HuH-7.5 (cell line): ENCODE measurements around the gene ZNF845.
"Not testable (repeated sequence)": the region's sequence is repeated elsewhere in the genome, so short reads cannot be mapped to it uniquely, and the experiment has no call there.

Experiments used
- DNase-seq: peaks from one replicate; pipeline ENCODE4 v3.0.0; 2011; ENCODE audit warnings: low spot score

ZNF845 gene

GRCh38 chr19:53381376-53381775 lies 47.8 kb downstream of the ZNF845 start:
- DNase-seq, result no peak

- DNase-seq, result no peak
Measured at GRCh38 chr19:53388168-53388567, 54.6 kb downstream of the ZNF845 start.

GRCh38 chr19:53388904-53389303 lies 55.4 kb downstream of the ZNF845 start:
- no peak for DNase-seq

GRCh38 chr19:53389571-53389970 lies 56.0 kb downstream of the ZNF845 start:
- DNase-seq, result no peak

GRCh38 chr19:53389978-53390377 lies 56.4 kb downstream of the ZNF845 start:
- no peak for DNase-seq

GRCh38 chr19:53394522-53394973 lies 61.0 kb downstream of the ZNF845 start:
- peak; percentile 31 for DNase-seq

GRCh38 chr19:53394974-53395839 lies 61.7 kb downstream of the ZNF845 start, which contains the start of gene ZNF765:
ZNF765 (plus strand) TSS chr19:53395149; CDS start chr19:53398016, 2,867 bp downstream.
- DNase-seq, result peak; percentile 78

- not testable (repeated sequence) for DNase-seq
Measured at GRCh38 chr19:53395840-53396524, 62.4 kb downstream of the ZNF845 start.

- no peak for DNase-seq
Measured at GRCh38 chr19:53396525-53396868, 62.9 kb downstream of the ZNF845 start.

- not testable (repeated sequence) for DNase-seq
Measured at GRCh38 chr19:53397918-53398317, 64.4 kb downstream of the ZNF845 start.
